B cell (primary cell): ENCODE results near the gene TEX51.

Experiments used
- EZH2 ChIP-seq: IDR thresholded peaks from 2 replicates; pipeline ENCODE4 v1.6.1; 2012; ENCODE audit warnings: borderline replicate concordance, low read depth, mild to moderate bottlenecking, moderate library complexity, low read length; ENCODE audit not compliant: insufficient read depth, poor library complexity, severe bottlenecking
- TF ChIP-seq, protein P1 (sequence below): fragments of 200-600 bp; IDR thresholded peaks from one replicate; pipeline ENCODE4 v1.8.0; 2022; ENCODE audit warnings: antibody characterized with exemption, mild to moderate bottlenecking

DNA sequence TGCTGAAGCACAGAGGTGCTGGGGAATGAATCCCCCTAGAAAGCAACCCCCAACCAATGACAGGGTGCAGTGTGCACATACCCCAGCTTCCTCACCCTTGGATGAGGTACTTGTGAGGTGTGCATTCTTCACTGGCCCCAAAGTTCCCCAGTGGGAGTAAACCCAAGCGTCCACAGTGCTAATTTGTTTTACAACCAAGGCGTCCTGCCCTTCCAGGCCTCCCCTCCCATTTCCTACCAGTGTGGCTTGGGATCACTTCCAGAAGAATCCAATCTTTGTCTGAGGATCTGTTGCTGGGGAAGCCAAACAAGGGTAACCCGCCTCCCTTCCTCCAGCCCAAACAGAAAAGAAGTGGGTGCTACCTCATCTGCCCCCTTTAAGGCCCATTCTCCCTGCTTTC, 40.3 kb upstream of the TEX51 start:
- TF ChIP-seq, protein P1, sequence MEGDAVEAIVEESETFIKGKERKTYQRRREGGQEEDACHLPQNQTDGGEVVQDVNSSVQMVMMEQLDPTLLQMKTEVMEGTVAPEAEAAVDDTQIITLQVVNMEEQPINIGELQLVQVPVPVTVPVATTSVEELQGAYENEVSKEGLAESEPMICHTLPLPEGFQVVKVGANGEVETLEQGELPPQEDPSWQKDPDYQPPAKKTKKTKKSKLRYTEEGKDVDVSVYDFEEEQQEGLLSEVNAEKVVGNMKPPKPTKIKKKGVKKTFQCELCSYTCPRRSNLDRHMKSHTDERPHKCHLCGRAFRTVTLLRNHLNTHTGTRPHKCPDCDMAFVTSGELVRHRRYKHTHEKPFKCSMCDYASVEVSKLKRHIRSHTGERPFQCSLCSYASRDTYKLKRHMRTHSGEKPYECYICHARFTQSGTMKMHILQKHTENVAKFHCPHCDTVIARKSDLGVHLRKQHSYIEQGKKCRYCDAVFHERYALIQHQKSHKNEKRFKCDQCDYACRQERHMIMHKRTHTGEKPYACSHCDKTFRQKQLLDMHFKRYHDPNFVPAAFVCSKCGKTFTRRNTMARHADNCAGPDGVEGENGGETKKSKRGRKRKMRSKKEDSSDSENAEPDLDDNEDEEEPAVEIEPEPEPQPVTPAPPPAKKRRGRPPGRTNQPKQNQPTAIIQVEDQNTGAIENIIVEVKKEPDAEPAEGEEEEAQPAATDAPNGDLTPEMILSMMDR: no peak
- no peak for TF ChIP-seq EZH2
